ENCODE results near the gene PTGR3. TPM values are rescaled to one million over a fixed set of nuclear protein-coding genes. Genes with fewer than 3 reads are reported as not detected.

The PTGR3 gene
- total and polyA plus RNA-seq, 2 of the 8 experiments (the other 6 are each of a cell fraction or from before 2014, with no cell fraction given) = 2.0 to 3.6 TPM

GRCh38 chr18:75226286-75226955 lies 17.5 kb upstream of the PTGR3 start:
- no peak for FAIRE-seq
- Histone ChIP-seq H3K23ac (ENCODE audit: insufficient read length) (no peak overlapping the region), H3K9me3 (ENCODE audit: insufficient read depth in 2 of 2, low read depth in 1 of 2, low read length in 1 of 2) (no peaks in the 10 kb centered on the region), H4K91ac (replicated peaks; ENCODE audit: insufficient read length, low read length) (no peak overlapping the region), H3K4me3 (ENCODE audit: extremely low read depth in 1 of 4, insufficient read depth in 2 of 4, low read depth in 3 of 4, low read length in 4 of 4) (no peak overlapping the region), H3K36me3 (ENCODE audit: control insufficient read depth in 2 of 4, insufficient read depth in 4 of 4, low read length in 3 of 4) (no peaks in the 10 kb centered on the region), H2AFZ (ENCODE audit: low read length) (no peak overlapping the region; the same call in 1 of the 2 replicates), H3K56ac (replicated peaks; ENCODE audit: insufficient read length, low read depth, low read length) (no peak overlapping the region), H3K4me2 (ENCODE audit: insufficient read depth in 1 of 2, low read depth in 2 of 2, low read length in 2 of 2) (no peak overlapping the region), H3K4ac (replicated peaks; ENCODE audit: insufficient read length, low read depth, low read length) (no peak overlapping the region), H3K9ac (replicated peaks in 1 of 4; ENCODE audit: extremely low read depth in 1 of 4, low read depth in 3 of 4, low read length in 3 of 4) (no peak overlapping the region), H2AK5ac (ENCODE audit: low read depth, low read length) (no peak overlapping the region), H3K4me1 (replicated peaks in 1 of 4; ENCODE audit: control insufficient read depth in 3 of 4, insufficient read depth in 4 of 4, low read length in 3 of 4) (no peaks in the 10 kb centered on the region), H2BK15ac (ENCODE audit: low read length) (no peak overlapping the region), H2BK120ac (replicated peaks; ENCODE audit: low read depth, low read length) (no peak overlapping the region), H3K27me3 (replicated peaks in 1 of 4; ENCODE audit: control insufficient read depth in 3 of 4, extremely low read depth in 1 of 4, insufficient read depth in 3 of 4, low read length in 3 of 4) (no peaks in the 10 kb centered on the region), H3K79me2 (ENCODE audit: control insufficient read depth in 1 of 2, insufficient read depth in 2 of 2, low read length in 2 of 2) (no peaks in the 10 kb centered on the region), H4K20me1 (replicated peaks in 1 of 2; ENCODE audit: control insufficient read depth in 1 of 2, insufficient read depth in 2 of 2, low read length in 2 of 2) (no peaks in the 10 kb centered on the region), H3K27ac (ENCODE audit: low read depth, low read length) (no peak overlapping the region), H3K14ac (ENCODE audit: insufficient read length) (no peak overlapping the region), H3K23me2 (ENCODE audit: low read depth, low read length) (no peaks in the 10 kb centered on the region), H2BK5ac (ENCODE audit: low read depth, low read length) (no peak overlapping the region), H3K79me1 (ENCODE audit: low read depth, low read length) (no peaks in the 10 kb centered on the region), H3K18ac (ENCODE audit: extremely low read depth, low read length) (no peak overlapping the region), H4K8ac (ENCODE audit: extremely low read depth, insufficient read depth, low read length) (no peak overlapping the region), H2BK12ac (ENCODE audit: low read depth, low read length) (no peak overlapping the region), H2BK20ac (ENCODE audit: low read length) (no peak overlapping the region), H4K5ac (ENCODE audit: insufficient read length, low read depth, low read length) (no peak overlapping the region)
- 87% methylated on average over 11 of the region's 11 CpGs; no CpG with 5 or more reads in 1 of the 2 experiments for WGBS, 2 experiments (ENCODE audit: extremely low coverage in 1 of 2, insufficient coverage in 1 of 2, insufficient read length in 1 of 2, insufficient replicate concordance in 2 of 2, low coverage in 1 of 2, low lambda C conversion rate in 2 of 2, missing lambda C conversion rate in 1 of 2)
- no peak for DNase-seq (ENCODE audit: low read depth in 1 of 2, low spot score in 2 of 2)
- ChIA-PET CTCF (ENCODE audit: partially characterized antibody) (interaction anchor here (0.6 kb wide), 1 partner anchor 1030 kb away, joined by 3 read pairs; no protein-coding TSS in a partner anchor), POLR2A (ENCODE audit: partially characterized antibody) (no interaction called here)
- no peak for TF ChIP-seq SP2 (IDR thresholded peaks at IDR 0.05; ENCODE audit: low read length)
- no peak for TF ChIP-seq CHD1 (IDR thresholded peaks at IDR 0.05; ENCODE audit: low read depth, low read length)
- no peak for TF ChIP-seq EP300 (IDR thresholded peaks at IDR 0.05; ENCODE audit: borderline replicate concordance in 1 of 2, low read depth in 2 of 2, low read length in 2 of 2)
- no peak for TF ChIP-seq TCF12 (IDR thresholded peaks at IDR 0.05; ENCODE audit: low read depth, low read length)
- TF ChIP-seq TAF1 (IDR thresholded peaks at IDR 0.05; ENCODE audit: low read depth, low read length) = no peak
- TF ChIP-seq SAP30 (IDR thresholded peaks at IDR 0.05; ENCODE audit: insufficient read depth, insufficient replicate concordance, low read length) = no peak
- no peak for TF ChIP-seq SIX5 (IDR thresholded peaks at IDR 0.05; ENCODE audit: low read depth, low read length)
- no peak for TF ChIP-seq BRCA1 (IDR thresholded peaks at IDR 0.05; ENCODE audit: low read depth, low read length)
- no peak for TF ChIP-seq YY1 (IDR thresholded peaks at IDR 0.05; ENCODE audit: low read depth, low read length)
- no peak for TF ChIP-seq RFX5 (IDR thresholded peaks at IDR 0.05; ENCODE audit: borderline replicate concordance, low read depth, low read length)
- no peak for TF ChIP-seq CTCF (IDR thresholded peaks at IDR 0.05; ENCODE audit: control extremely low read depth in 1 of 3, insufficient read depth in 1 of 3, low read depth in 1 of 3, low read length in 3 of 3)

Data from H1 (cell line).